Measurements from ENCODE around the gene MYO18A.
"Not testable (repeated sequence)": the region's sequence is repeated elsewhere in the genome, so short reads cannot be mapped to it uniquely, and the experiment has no call there.

The MYO18A gene

GRCh38 chr17:29212094-29212631, 32.0 kb upstream of the MYO18A start:
- no peak for DNase-seq (ENCODE audit: low read depth in 1 of 2, low spot score in 1 of 2)
- in situ Hi-C loops (cut with HindIII; ENCODE audit: low pct_unique_long_range_greater_than_20kb, low sequenced_read_pairs): no loop called here
- TF ChIP-seq JUND (IDR thresholded peaks at IDR 0.05; ENCODE audit: low read depth): no peak

- no peak for TF ChIP-seq JUND (IDR thresholded peaks at IDR 0.05; ENCODE audit: low read depth)
- DNase-seq (ENCODE audit: low read depth in 1 of 2, low spot score in 1 of 2): no peak
- in situ Hi-C loops (cut with HindIII; ENCODE audit: low pct_unique_long_range_greater_than_20kb, low sequenced_read_pairs): no loop called here
Observed at GRCh38 chr17:29210879-29211278, 30.7 kb upstream of the MYO18A start.

DNA sequence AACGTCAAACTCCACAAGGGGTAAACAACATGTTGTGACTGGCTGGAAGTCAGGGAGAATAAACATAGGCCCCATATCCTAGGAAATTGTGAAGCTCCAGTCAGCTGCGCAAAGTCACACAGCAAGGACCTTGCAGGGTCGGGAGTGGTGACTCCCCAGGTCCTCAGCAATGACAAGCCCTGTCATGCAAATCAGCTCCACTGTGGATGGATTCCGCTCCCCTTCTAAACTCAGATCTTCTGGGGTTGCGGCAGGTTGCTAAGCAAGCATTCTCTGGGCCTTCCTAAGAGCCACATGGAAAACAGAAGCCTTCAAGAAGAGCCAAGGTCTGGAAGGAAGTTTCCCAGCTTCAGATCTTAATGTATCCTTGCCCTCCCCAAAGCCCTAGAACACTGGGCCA, 28.9 kb upstream of the MYO18A start:
- DNase-seq (ENCODE audit: low read depth in 1 of 2, low spot score in 1 of 2): no peak
- no peak for TF ChIP-seq JUND (IDR thresholded peaks at IDR 0.05; ENCODE audit: low read depth)
- in situ Hi-C loops (cut with HindIII; ENCODE audit: low pct_unique_long_range_greater_than_20kb, low sequenced_read_pairs): no loop called here

DNA sequence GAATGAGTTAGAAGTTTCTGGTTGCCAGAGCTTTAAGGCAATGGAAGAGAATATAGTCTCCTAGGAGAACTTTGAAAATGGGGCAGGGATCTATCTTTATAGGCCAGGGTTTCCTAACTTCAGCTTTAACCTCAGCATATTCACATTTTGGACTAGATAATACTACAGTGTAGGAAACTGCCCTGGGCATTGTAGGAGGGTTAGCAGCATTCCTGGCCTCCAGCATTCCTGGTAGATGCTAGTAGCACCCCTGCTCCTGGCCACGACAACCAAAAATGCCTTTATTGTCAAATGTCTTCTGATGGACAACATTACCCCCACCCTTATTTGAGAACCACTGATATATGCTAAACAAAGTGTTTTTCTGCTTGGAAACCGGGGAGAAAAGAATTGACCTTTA, 27.8 kb upstream of the MYO18A start:
- no peak for DNase-seq (ENCODE audit: low read depth in 1 of 2, low spot score in 1 of 2)
- TF ChIP-seq JUND (IDR thresholded peaks at IDR 0.05; ENCODE audit: low read depth): no peak
- in situ Hi-C loops (cut with HindIII; ENCODE audit: low pct_unique_long_range_greater_than_20kb, low sequenced_read_pairs): no loop called here

GRCh38 chr17:29205047-29205446, 24.8 kb upstream of the MYO18A start:
- TF ChIP-seq JUND (IDR thresholded peaks at IDR 0.05; ENCODE audit: low read depth): no peak
- DNase-seq (ENCODE audit: low read depth in 1 of 2, low spot score in 1 of 2): no peak
- in situ Hi-C loops (cut with HindIII; ENCODE audit: low pct_unique_long_range_greater_than_20kb, low sequenced_read_pairs): no loop called here

GRCh38 chr17:29204068-29204804, 24.0 kb upstream of the MYO18A start:
- not testable (repeated sequence) for DNase-seq (ENCODE audit: low read depth in 1 of 2, low spot score in 1 of 2)

GRCh38 chr17:29197516-29198272, 17.5 kb upstream of the MYO18A start:
- TF ChIP-seq JUND (IDR thresholded peaks at IDR 0.05; ENCODE audit: low read depth): no peak
- in situ Hi-C loops (cut with HindIII; ENCODE audit: low pct_unique_long_range_greater_than_20kb, low sequenced_read_pairs): no loop called here
- DNase-seq (ENCODE audit: low read depth in 1 of 2, low spot score in 1 of 2): no peak

More at GRCh38 chr17:29204068-29204804, 24.0 kb upstream of the MYO18A start:
- in situ Hi-C loops (cut with HindIII; ENCODE audit: low pct_unique_long_range_greater_than_20kb, low sequenced_read_pairs): not testable (repeated sequence)

GRCh38 chr17:29196769-29197515, 16.7 kb upstream of the MYO18A start:
- in situ Hi-C loops (cut with HindIII; ENCODE audit: low pct_unique_long_range_greater_than_20kb, low sequenced_read_pairs): no loop called here
- DNase-seq (ENCODE audit: low read depth in 1 of 2, low spot score in 1 of 2): no peak
- TF ChIP-seq JUND (IDR thresholded peaks at IDR 0.05; ENCODE audit: low read depth): no peak

DNA sequence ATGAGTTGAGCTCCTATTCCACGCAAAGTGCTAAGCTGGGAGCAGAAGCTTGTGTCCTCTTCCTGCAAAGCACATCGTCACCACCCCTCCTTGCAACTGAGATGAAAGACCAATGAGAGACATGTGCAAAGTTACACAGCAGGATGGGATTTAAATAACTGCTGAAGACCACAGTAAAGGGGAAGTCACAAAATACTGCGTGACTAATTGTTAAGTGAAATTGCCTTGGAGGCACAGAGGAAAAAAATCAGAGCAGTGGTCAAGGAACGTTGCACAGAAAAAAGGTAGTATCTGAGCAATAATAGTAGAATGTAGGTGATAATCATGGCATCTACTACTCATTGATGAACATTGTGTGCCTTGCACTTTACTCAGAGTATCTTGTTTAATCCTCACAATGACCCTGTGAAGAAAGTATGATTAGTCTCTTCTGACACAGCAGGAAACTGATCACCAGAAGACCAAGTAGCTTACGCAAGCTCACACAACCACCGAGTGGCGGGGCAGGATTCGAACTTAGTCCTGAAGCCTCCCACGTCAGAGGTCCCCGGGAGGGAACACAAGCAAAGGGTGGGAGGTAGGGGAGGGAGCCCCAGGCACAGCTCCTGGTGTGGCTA, 15.4 kb upstream of the MYO18A start:
- no peak for TF ChIP-seq JUND (IDR thresholded peaks at IDR 0.05; ENCODE audit: low read depth)
- in situ Hi-C loops (cut with HindIII; ENCODE audit: low pct_unique_long_range_greater_than_20kb, low sequenced_read_pairs): no loop called here
- DNase-seq (ENCODE audit: low read depth in 1 of 2, low spot score in 1 of 2): no peak

DNA sequence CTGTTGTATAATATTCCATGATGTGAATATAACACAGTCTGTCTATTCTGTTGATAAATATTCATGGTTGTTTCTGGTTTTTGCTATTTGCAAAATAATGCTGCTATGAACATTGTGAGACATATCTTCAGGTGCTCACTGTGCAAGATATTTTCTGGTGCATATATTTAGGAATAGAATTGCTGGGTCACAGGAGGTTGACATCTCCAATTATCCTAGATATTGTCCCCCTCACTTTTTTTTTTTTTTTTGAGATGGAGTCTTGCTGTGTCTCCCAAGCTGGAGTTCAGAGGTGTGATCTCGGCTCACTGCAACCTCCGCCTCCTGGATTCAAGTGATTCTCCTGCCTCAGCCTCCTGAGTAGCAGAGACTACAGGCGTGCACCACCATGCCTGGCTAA, 14.5 kb upstream of the MYO18A start:
- no peak for TF ChIP-seq JUND (IDR thresholded peaks at IDR 0.05; ENCODE audit: low read depth)
- in situ Hi-C loops (cut with HindIII; ENCODE audit: low pct_unique_long_range_greater_than_20kb, low sequenced_read_pairs): no loop called here
- no peak for DNase-seq (ENCODE audit: low read depth in 1 of 2, low spot score in 1 of 2)

DNA sequence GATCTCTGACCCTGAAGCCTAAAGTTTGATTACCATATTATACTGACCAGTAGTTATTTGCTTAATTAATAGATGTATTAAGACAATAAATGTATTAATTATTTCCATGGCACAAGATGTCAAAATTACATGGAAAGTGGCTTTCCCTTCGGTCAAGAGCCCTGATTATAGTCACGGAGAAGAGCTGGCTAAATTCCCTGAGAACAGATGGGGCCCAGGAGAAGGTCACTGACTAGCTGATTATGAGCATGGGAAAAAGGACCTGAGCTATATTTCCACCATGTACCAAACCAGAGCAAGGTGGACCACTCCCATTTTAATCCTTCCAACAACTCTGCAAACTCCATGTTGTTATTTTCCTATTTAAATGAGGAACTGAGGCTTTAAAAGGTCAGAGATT, 12.9 kb upstream of the MYO18A start:
- TF ChIP-seq JUND (IDR thresholded peaks at IDR 0.05; ENCODE audit: low read depth): no peak
- in situ Hi-C loops (cut with HindIII; ENCODE audit: low pct_unique_long_range_greater_than_20kb, low sequenced_read_pairs): no loop called here
- DNase-seq (ENCODE audit: low read depth in 1 of 2, low spot score in 1 of 2): no peak

- no peak for TF ChIP-seq JUND (IDR thresholded peaks at IDR 0.05; ENCODE audit: low read depth)
- no peak for DNase-seq (ENCODE audit: low read depth in 1 of 2, low spot score in 1 of 2)
- in situ Hi-C loops (cut with HindIII; ENCODE audit: low pct_unique_long_range_greater_than_20kb, low sequenced_read_pairs): no loop called here
Observed at GRCh38 chr17:29190592-29191207, 10.5 kb upstream of the MYO18A start.
